HEK293T (cell line): ENCODE results near the gene CARMIL3.
"Not testable (repeated sequence)": the region's sequence is repeated elsewhere in the genome, so short reads cannot be mapped to it uniquely, and the experiment has no call there.

ENCODE experiments used
- ARNT ChIP-seq: fragments of 450-650 bp; IDR thresholded peaks from 2 replicates; pipeline ENCODE4 v1.6.1; 2017; ENCODE audit warnings: mild to moderate bottlenecking
- ELF4 ChIP-seq: fragments of 450-650 bp; IDR thresholded peaks from 2 replicates; pipeline ENCODE4 v1.6.1; 2017; ENCODE audit warnings: antibody characterized with exemption
- FOXA1 ChIP-seq: fragments of 450-650 bp; IDR thresholded peaks from 2 replicates; pipeline ENCODE4 v1.6.1; 2016; ENCODE audit warnings: mild to moderate bottlenecking
- FOXM1 ChIP-seq: fragments of 450-650 bp; IDR thresholded peaks from 2 replicates; pipeline ENCODE4 v1.6.1; 2017; ENCODE audit warnings: mild to moderate bottlenecking, borderline replicate concordance
- HDGF ChIP-seq: fragments of 450-650 bp; IDR thresholded peaks from 2 replicates; pipeline ENCODE4 v1.6.1; 2017; ENCODE audit warnings: antibody characterized with exemption, borderline replicate concordance
- NFRKB ChIP-seq: fragments of 450-650 bp; IDR thresholded peaks from 2 replicates; pipeline ENCODE4 v1.6.1; 2016; ENCODE audit warnings: mild to moderate bottlenecking, moderate library complexity
- SP1 ChIP-seq: fragments of 450-650 bp; IDR thresholded peaks from 2 replicates; pipeline ENCODE4 v1.6.1; 2017
- ZNF384 ChIP-seq: fragments of 450-650 bp; IDR thresholded peaks from 2 replicates; pipeline ENCODE4 v1.6.1; 2016
- TF ChIP-seq, protein P1 (sequence below): fragments of 450-650 bp; IDR thresholded peaks from 2 replicates; pipeline ENCODE4 v1.6.1; 2016

DNA sequence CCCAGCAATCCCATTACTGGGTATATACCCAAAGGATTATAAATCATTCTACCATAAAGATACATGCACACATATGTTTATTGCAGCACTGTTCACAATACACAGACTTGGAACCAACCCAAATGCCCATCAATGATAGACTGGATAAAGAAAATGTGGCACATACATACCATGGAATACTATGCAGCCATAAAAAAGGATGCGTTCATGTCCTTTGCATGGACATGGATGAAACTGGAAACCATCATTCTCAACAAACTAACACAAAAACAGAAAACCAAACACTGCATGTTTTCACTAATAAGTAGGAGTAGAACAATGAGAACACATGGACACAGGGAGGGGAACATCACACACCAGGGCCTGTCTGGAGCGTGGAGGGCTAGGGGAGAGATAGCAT is 20.5 kb upstream of the CARMIL3 start:
- not testable (repeated sequence) for TF ChIP-seq ZNF384, NFRKB, HDGF, SP1, FOXM1, FOXA1, ELF4, ARNT
- TF ChIP-seq, protein P1, sequence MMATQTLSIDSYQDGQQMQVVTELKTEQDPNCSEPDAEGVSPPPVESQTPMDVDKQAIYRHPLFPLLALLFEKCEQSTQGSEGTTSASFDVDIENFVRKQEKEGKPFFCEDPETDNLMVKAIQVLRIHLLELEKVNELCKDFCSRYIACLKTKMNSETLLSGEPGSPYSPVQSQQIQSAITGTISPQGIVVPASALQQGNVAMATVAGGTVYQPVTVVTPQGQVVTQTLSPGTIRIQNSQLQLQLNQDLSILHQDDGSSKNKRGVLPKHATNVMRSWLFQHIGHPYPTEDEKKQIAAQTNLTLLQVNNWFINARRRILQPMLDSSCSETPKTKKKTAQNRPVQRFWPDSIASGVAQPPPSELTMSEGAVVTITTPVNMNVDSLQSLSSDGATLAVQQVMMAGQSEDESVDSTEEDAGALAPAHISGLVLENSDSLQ: not testable (repeated sequence)
